SK-N-DZ (cell line): ENCODE results near the gene MCM5.
A peak's percentile ranks its signal among the peaks of the same experiment; 100 is the strongest.

Source experiments
- DNase-seq: peaks from one replicate; pipeline ENCODE4 v3.0.0-alpha.2; 2015; ENCODE audit warnings: low spot score

MCM5 gene

GRCh38 chr22:35401863-35402262 lies 1.9 kb downstream of the MCM5 start:
- no peak for DNase-seq

- no peak for DNase-seq
Observed at GRCh38 chr22:35403356-35403755, 3.4 kb downstream of the MCM5 start.

DNA sequence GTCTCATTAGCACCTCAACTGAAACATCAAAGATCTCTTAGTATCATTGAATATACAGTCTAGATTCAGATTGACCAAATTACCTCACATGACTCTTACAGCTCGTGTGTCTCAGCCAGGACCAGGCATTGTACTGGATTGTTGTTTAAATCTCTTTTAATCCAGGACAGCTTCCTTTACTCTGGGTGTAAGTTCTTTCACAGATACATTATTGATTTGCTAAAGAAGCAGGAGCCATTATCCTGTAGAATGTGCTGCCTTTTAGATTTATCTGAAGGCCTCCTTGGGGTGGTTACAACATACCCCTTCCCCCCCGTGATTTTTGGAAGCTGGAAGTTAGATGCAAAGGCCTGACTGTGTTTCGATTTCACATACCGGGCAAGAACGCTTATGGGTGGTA lies 4.2 kb downstream of the MCM5 start:
- no peak for DNase-seq

- DNase-seq, result no peak
Observed at GRCh38 chr22:35406443-35406842, 6.5 kb downstream of the MCM5 start.

- no peak for DNase-seq
Observed at GRCh38 chr22:35407362-35407761, 7.4 kb downstream of the MCM5 start.

- no peak for DNase-seq
Observed at GRCh38 chr22:35409783-35410662, 10.1 kb downstream of the MCM5 start.

- no peak for DNase-seq
Observed at GRCh38 chr22:35410663-35411034, 10.7 kb downstream of the MCM5 start.

- no peak for DNase-seq
Observed at GRCh38 chr22:35411102-35411501, 11.2 kb downstream of the MCM5 start.

GRCh38 chr22:35413624-35414023 lies 13.7 kb downstream of the MCM5 start:
- DNase-seq, result no peak

GRCh38 chr22:35417606-35418005 lies 17.7 kb downstream of the MCM5 start:
- DNase-seq, result no peak

GRCh38 chr22:35418088-35418487 lies 18.1 kb downstream of the MCM5 start:
- no peak for DNase-seq

DNA sequence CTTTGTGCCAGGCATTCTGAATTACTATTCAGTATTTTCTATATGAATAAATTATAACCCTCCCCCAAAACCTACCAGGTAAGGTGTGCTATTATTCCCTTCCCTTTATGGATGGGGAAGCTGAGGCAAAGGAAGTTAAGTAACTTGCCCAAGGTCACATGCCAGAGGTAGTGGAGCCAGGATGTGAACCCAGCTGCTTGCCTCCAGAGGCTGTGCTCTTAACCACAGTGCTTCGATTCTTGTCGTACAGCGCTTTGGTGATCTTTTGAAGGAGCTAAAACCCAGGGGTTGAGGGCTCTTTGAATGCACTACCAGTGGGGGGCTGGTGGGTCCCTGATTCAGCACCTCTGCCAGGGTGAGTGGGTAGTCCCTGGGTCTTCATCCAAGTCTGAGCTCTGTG lies 18.8 kb downstream of the MCM5 start:
- DNase-seq, result no peak

DNA sequence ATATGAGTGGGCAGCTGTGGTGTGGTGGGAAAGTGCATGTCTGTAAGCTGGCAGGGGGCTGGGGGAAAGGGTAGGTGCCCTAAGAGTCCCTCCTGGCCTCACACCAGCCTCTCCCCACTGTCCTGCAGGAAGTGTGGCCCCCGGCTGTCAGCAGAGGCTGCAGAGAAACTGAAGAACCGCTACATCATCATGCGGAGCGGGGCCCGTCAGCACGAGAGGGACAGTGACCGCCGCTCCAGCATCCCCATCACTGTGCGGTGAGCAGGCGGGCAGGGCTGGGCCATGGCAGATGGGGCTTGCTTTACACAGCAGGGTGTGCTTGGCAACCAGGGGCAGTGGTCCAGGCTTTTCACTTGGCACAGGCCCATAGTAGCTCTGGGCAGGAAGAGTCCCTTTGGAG lies 19.8 kb downstream of the MCM5 start:
- DNase-seq, result no peak

- DNase-seq, result no peak
Observed at GRCh38 chr22:35421121-35421520, 21.2 kb downstream of the MCM5 start.

DNA sequence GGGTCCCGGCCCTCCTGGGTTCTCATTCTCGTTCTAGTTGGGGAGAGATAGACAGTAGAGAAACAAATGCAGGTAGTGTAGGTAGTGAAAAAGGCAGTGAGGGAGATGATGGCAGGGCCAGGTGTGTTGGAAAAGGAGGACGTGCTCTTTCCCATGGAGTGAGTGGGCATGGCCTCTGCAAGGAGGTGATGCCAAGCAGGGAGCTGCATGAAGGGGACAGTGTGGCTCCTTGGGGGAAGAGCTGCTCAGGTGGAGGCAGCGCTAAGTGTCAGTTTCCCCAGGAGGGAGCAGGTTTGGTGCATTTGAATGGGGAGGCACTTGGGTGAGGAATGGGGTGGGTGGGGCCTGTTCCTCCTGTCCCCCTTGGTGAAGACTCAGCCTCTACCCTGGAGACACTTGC lies 22.2 kb downstream of the MCM5 start:
- no peak for DNase-seq

GRCh38 chr22:35422936-35423335 lies 23.0 kb downstream of the MCM5 start:
- no peak for DNase-seq

DNA sequence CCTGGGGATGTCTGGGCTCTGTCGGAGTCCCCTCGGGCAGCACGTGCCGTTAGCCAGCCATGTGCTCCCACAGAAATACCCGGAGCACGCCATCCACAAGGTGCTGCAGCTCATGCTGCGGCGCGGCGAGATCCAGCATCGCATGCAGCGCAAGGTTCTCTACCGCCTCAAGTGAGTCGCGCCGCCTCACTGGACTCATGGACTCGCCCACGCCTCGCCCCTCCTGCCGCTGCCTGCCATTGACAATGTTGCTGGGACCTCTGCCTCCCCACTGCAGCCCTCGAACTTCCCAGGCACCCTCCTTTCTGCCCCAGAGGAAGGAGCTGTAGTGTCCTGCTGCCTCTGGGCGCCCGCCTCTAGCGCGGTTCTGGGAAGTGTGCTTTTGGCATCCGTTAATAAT lies 24.1 kb downstream of the MCM5 start:
- no peak for DNase-seq

- no peak for DNase-seq
Observed at GRCh38 chr22:35424761-35425160, 24.8 kb downstream of the MCM5 start.

- no peak for DNase-seq
Observed at GRCh38 chr22:35425546-35425945, 25.6 kb downstream of the MCM5 start.

DNA sequence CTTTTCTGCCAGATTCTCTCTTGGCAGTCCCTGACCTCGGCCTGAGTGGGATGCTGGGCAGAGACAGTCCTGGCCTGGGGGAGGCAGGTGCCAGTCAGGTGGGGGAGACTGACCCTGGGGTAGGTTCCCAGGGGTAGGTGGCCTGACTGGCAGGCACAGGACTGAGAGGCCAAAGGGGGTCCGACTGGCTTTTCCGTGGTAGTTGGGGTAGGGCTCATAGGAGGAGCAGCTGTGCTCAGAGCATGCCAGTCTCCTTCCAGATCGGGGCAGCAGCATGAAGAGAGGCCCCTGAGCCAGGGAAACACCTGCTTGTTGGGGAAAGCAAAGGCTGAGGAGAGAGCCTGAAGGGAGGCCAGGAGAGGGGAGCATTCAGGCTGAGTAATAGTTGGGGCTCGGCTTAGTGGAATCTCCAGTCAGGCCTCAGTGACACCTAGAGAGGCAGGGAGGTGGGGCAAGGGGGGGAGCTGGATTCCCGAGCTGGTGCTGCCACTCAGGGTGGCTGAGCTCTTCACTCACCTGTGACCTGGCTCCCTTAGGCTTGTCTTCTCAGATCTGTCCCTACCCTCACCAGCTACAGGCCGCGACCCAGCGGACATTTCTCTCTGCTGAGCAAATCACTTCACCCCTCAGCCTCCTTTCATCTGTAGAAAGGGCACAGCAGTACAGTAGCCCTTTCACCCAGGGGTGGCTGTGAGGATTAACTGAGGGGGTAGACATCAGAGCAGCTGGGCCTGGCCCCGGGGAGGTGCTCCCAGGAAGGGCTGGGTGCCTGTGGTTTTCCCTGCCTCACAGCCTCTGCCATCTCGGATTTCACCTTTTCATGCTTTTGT lies 26.2 kb downstream of the MCM5 start:
- no peak for DNase-seq

GRCh38 chr22:35426801-35427140 lies 26.8 kb downstream of the MCM5 start:
- DNase-seq, result no peak

GRCh38 chr22:35430897-35431322 lies 31.0 kb downstream of the MCM5 start:
- DNase-seq, result peak; percentile 61
